ENCODE measurements around the gene TXNDC11. TPM values are rescaled to one million over a fixed set of nuclear protein-coding genes. Genes with fewer than 3 reads are reported as not detected.

TXNDC11 gene
- total RNA-seq, 1 donor from 2014 or later: 19.6 TPM

GRCh38 chr16:11716336-11716735 lies 26.3 kb downstream of the TXNDC11 start:
- Mint-ChIP-seq H3K4me1 (ENCODE audit: unreplicated experiment) (no peaks in the 10 kb centered on the region), H3K9me3 (ENCODE audit: unreplicated experiment) (no peaks in the 10 kb centered on the region), H3K27me3 (ENCODE audit: unreplicated experiment) (peaks cover 5% of the 10 kb centered on the region), H3K27ac (ENCODE audit: unreplicated experiment) (no peak overlapping the region), H3K4me3 (ENCODE audit: unreplicated experiment) (no peak overlapping the region), H3K36me3 (ENCODE audit: low read depth, unreplicated experiment) (peaks cover 13% of the 10 kb centered on the region)
- no peak for DNase-seq (ENCODE audit: low spot score)
- no peak for TF ChIP-seq CTCF (IDR thresholded peaks at IDR 0.05; ENCODE audit: unreplicated experiment)

GRCh38 chr16:11715246-11715947 lies 27.3 kb downstream of the TXNDC11 start:
- DNase-seq (ENCODE audit: low spot score): no peak
- TF ChIP-seq CTCF (IDR thresholded peaks at IDR 0.05; ENCODE audit: unreplicated experiment): no peak
- Mint-ChIP-seq H3K4me1 (ENCODE audit: unreplicated experiment) (no peaks in the 10 kb centered on the region), H3K4me3 (ENCODE audit: unreplicated experiment) (no peak overlapping the region), H3K27me3 (ENCODE audit: unreplicated experiment) (peaks cover 5% of the 10 kb centered on the region), H3K36me3 (ENCODE audit: low read depth, unreplicated experiment) (peaks cover 13% of the 10 kb centered on the region), H3K9me3 (ENCODE audit: unreplicated experiment) (no peaks in the 10 kb centered on the region), H3K27ac (ENCODE audit: unreplicated experiment) (no peak overlapping the region)

GRCh38 chr16:11712122-11712521 lies 30.5 kb downstream of the TXNDC11 start:
- H3K4me1 Mint-ChIP-seq (ENCODE audit: unreplicated experiment): no peaks in the 10 kb centered on the region
- H3K27ac Mint-ChIP-seq (ENCODE audit: unreplicated experiment): no peak overlapping the region
- no peak for DNase-seq (ENCODE audit: low spot score)
- peaks cover 6% of the 10 kb centered on the region for H3K36me3 Mint-ChIP-seq (ENCODE audit: low read depth, unreplicated experiment)
- H3K4me3 Mint-ChIP-seq (ENCODE audit: unreplicated experiment): no peak overlapping the region
- TF ChIP-seq CTCF (IDR thresholded peaks at IDR 0.05; ENCODE audit: unreplicated experiment): no peak
- H3K27me3 Mint-ChIP-seq (ENCODE audit: unreplicated experiment): peaks cover 5% of the 10 kb centered on the region
- H3K9me3 Mint-ChIP-seq (ENCODE audit: unreplicated experiment): no peaks in the 10 kb centered on the region

- H3K27me3 Mint-ChIP-seq (ENCODE audit: unreplicated experiment): peaks cover 5% of the 10 kb centered on the region
- H3K9me3 Mint-ChIP-seq (ENCODE audit: unreplicated experiment): no peaks in the 10 kb centered on the region
- no peak overlapping the region for H3K27ac Mint-ChIP-seq (ENCODE audit: unreplicated experiment)
- no peaks in the 10 kb centered on the region for H3K4me1 Mint-ChIP-seq (ENCODE audit: unreplicated experiment)
- no peak for DNase-seq (ENCODE audit: low spot score)
- no peak for TF ChIP-seq CTCF (IDR thresholded peaks at IDR 0.05; ENCODE audit: unreplicated experiment)
- peaks cover 6% of the 10 kb centered on the region for H3K36me3 Mint-ChIP-seq (ENCODE audit: low read depth, unreplicated experiment)
- H3K4me3 Mint-ChIP-seq (ENCODE audit: unreplicated experiment): no peak overlapping the region
Observed at GRCh38 chr16:11711662-11712061, 31.0 kb downstream of the TXNDC11 start.

GRCh38 chr16:11708421-11708820 lies 34.2 kb downstream of the TXNDC11 start:
- Mint-ChIP-seq H3K36me3 (ENCODE audit: low read depth, unreplicated experiment) (peaks cover 6% of the 10 kb centered on the region), H3K27ac (ENCODE audit: unreplicated experiment) (no peak overlapping the region), H3K4me3 (ENCODE audit: unreplicated experiment) (no peak overlapping the region), H3K4me1 (ENCODE audit: unreplicated experiment) (no peaks in the 10 kb centered on the region), H3K27me3 (ENCODE audit: unreplicated experiment) (peaks cover 3% of the 10 kb centered on the region), H3K9me3 (ENCODE audit: unreplicated experiment) (no peaks in the 10 kb centered on the region)
- TF ChIP-seq CTCF (IDR thresholded peaks at IDR 0.05; ENCODE audit: unreplicated experiment): no peak
- DNase-seq (ENCODE audit: low spot score): no peak
